NCI-H345 (cell line): ENCODE data around the gene SLC4A11.

ENCODE experiments used
- DNase-seq: peaks from one replicate; lab custom pipeline; 2025; lab: John Stamatoyannopoulos, UW

SLC4A11 gene

GRCh38 chr20:3239026-3239866, at the start of gene SLC4A11:
Gene SLC4A11 (minus strand): TSS chr20:3239190. CDS start chr20:3239137, 53 bp downstream.
- peak; percentile 71 for DNase-seq

- DNase-seq: no peak
Observed at GRCh38 chr20:3283222-3283820, 44.3 kb upstream of the SLC4A11 start.

GRCh38 chr20:3282271-3283221, 43.6 kb upstream of the SLC4A11 start:
- no peak for DNase-seq

GRCh38 chr20:3281437-3281836, 42.4 kb upstream of the SLC4A11 start:
- no peak for DNase-seq

- DNase-seq: no peak
Observed at GRCh38 chr20:3279761-3280160, 40.8 kb upstream of the SLC4A11 start.

- DNase-seq: no peak
Observed at GRCh38 chr20:3277686-3278465, 38.9 kb upstream of the SLC4A11 start.

GRCh38 chr20:3276680-3277015, 37.7 kb upstream of the SLC4A11 start:
- DNase-seq: peak; percentile 25

GRCh38 chr20:3275966-3276679, 37.1 kb upstream of the SLC4A11 start:
- no peak for DNase-seq

GRCh38 chr20:3275064-3275935, 36.3 kb upstream of the SLC4A11 start:
- DNase-seq: no peak

GRCh38 chr20:3273371-3273770, 34.4 kb upstream of the SLC4A11 start:
- no peak for DNase-seq

- DNase-seq: no peak
Observed at GRCh38 chr20:3270051-3270450, 31.1 kb upstream of the SLC4A11 start.

- DNase-seq: no peak
Observed at GRCh38 chr20:3262566-3262965, 23.6 kb upstream of the SLC4A11 start.

GRCh38 chr20:3258429-3258828, 19.4 kb upstream of the SLC4A11 start:
- no peak for DNase-seq

GRCh38 chr20:3255728-3256127, 16.7 kb upstream of the SLC4A11 start:
- no peak for DNase-seq

- no peak for DNase-seq
Observed at GRCh38 chr20:3251806-3252205, 12.8 kb upstream of the SLC4A11 start.

- no peak for DNase-seq
Observed at GRCh38 chr20:3250091-3250504, 11.1 kb upstream of the SLC4A11 start.

GRCh38 chr20:3248993-3249347, 10.0 kb upstream of the SLC4A11 start:
- DNase-seq: no peak

GRCh38 chr20:3248167-3248992, 9.4 kb upstream of the SLC4A11 start:
- no peak for DNase-seq

GRCh38 chr20:3247638-3248037, 8.6 kb upstream of the SLC4A11 start:
- DNase-seq: no peak
